ENCODE data around the gene ZNF423. TPM values are rescaled to one million over a fixed set of nuclear protein-coding genes. Genes with fewer than 3 reads are reported as not detected.

ZNF423 gene
- total and polyA plus RNA-seq, 2 of the 13 experiments (the other 11 are each of a cell fraction or from before 2014, with no cell fraction given) = 0.07 to 0.31 TPM

- no peak for FAIRE-seq
- Histone ChIP-seq H3K4me3 (replicated peaks in 1 of 3; ENCODE audit: insufficient read depth in 1 of 3, low read depth in 2 of 3, low read length in 3 of 3) (no peak overlapping the region), H3K27me3 (ENCODE audit: control insufficient read depth in 1 of 2, insufficient read depth in 2 of 2, low read length in 2 of 2) (peaks cover 0 to 5% of the 10 kb centered on the region in 2 experiments; a peak in 2 of 5 replicates), H3K9me3 (ENCODE audit: low read length) (no peaks in the 10 kb centered on the region), H3K36me3 (replicated peaks in 1 of 2; ENCODE audit: control insufficient read depth in 1 of 2, insufficient read depth in 2 of 2, low read length in 2 of 2) (no peaks in the 10 kb centered on the region), H3K4me1 (ENCODE audit: insufficient read depth, low read length) (no peaks in the 10 kb centered on the region), H3K4me2 (ENCODE audit: low read depth, low read length) (no peak overlapping the region), H3K79me2 (ENCODE audit: insufficient read depth, low read length) (no peaks in the 10 kb centered on the region), H3K9ac (ENCODE audit: insufficient read depth, low read depth, low read length) (no peak overlapping the region), H3K27ac (ENCODE audit: extremely low read length, insufficient read depth, low read length) (no peak overlapping the region), H2AFZ (ENCODE audit: low read length) (no peak overlapping the region), H4K20me1 (ENCODE audit: insufficient read depth, low read length) (no peaks in the 10 kb centered on the region)
- ATAC-seq = no peak
- no TSS peak for BruUV-seq (replicated peaks)
- intact Hi-C loops (cut with micrococcal nuclease; ENCODE audit: unreplicated experiment) = loop anchor here (5.0 kb wide), 1 partner anchor 368 kb away; no protein-coding TSS in a partner anchor
- no peak for DNase-seq (ENCODE audit: low spot score)
- TF ChIP-seq ARID3A (IDR thresholded peaks at IDR 0.05; ENCODE audit: low read depth, low read length) (no peak), ZNF713 (CRISPR knock-in tag; IDR thresholded peaks at IDR 0.05) (no peak), STAT5B (CRISPR knock-in tag; IDR thresholded peaks at IDR 0.05) (no peak), MLXIP (CRISPR knock-in tag; IDR thresholded peaks at IDR 0.05; ENCODE audit: borderline replicate concordance) (no peak), ZC3H13 (CRISPR knock-in tag; IDR thresholded peaks at IDR 0.05) (no peak), ZNF644 (CRISPR knock-in tag; IDR thresholded peaks at IDR 0.05; ENCODE audit: low read depth) (no peak), KDM3A (CRISPR knock-in tag; IDR thresholded peaks at IDR 0.05; ENCODE audit: low read depth) (no peak), SUZ12 (IDR thresholded peaks at IDR 0.05; ENCODE audit: low read depth, low read length) (no peak), ZNF382 (CRISPR knock-in tag; IDR thresholded peaks at IDR 0.05; ENCODE audit: borderline replicate concordance) (no peak), YEATS2 (CRISPR knock-in tag; IDR thresholded peaks at IDR 0.05; ENCODE audit: borderline replicate concordance) (no peak), MIXL1 (CRISPR knock-in tag; IDR thresholded peaks at IDR 0.05) (no peak), ISL2 (CRISPR knock-in tag; IDR thresholded peaks at IDR 0.05) (no peak), FOXP4 (CRISPR knock-in tag; IDR thresholded peaks at IDR 0.05) (no peak), ZNF547 (CRISPR knock-in tag; IDR thresholded peaks at IDR 0.05) (no peak), TRAFD1 (CRISPR knock-in tag; IDR thresholded peaks at IDR 0.05; ENCODE audit: borderline replicate concordance) (no peak)
- ChIA-PET POLR2A (no interaction called here), CTCF (ENCODE audit: low intra/inter-chr PET ratio, low total read pairs) (no interaction called here)
- WGBS (ENCODE audit: low lambda C conversion rate) = 0% methylated on average over 3 of the region's 3 CpGs
- in situ Hi-C loops (cut with HindIII; ENCODE audit: extremely low pct_ligation_motif_present, low pct_unique_long_range_greater_than_20kb) = no loop called here
Measured at GRCh38 chr16:49554681-49555080, 301.2 kb downstream of the ZNF423 start.

Data from HepG2 (cell line).